Stimulated activated CD4-positive, alpha-beta T cell treated with anti-CD3 and anti-CD28 coated beads, TNF-alpha, amount 100 ng/mL, for 24 hours (primary cell): ENCODE measurements around the gene ELP4.

ENCODE experiments used
- DNase-seq, 3 experiments: peaks; one replicate each; pipeline ENCODE4 v3.0.0-alpha.2; 2020; ENCODE audit warnings: low read depth in 3 of 3

Gene ELP4

DNA sequence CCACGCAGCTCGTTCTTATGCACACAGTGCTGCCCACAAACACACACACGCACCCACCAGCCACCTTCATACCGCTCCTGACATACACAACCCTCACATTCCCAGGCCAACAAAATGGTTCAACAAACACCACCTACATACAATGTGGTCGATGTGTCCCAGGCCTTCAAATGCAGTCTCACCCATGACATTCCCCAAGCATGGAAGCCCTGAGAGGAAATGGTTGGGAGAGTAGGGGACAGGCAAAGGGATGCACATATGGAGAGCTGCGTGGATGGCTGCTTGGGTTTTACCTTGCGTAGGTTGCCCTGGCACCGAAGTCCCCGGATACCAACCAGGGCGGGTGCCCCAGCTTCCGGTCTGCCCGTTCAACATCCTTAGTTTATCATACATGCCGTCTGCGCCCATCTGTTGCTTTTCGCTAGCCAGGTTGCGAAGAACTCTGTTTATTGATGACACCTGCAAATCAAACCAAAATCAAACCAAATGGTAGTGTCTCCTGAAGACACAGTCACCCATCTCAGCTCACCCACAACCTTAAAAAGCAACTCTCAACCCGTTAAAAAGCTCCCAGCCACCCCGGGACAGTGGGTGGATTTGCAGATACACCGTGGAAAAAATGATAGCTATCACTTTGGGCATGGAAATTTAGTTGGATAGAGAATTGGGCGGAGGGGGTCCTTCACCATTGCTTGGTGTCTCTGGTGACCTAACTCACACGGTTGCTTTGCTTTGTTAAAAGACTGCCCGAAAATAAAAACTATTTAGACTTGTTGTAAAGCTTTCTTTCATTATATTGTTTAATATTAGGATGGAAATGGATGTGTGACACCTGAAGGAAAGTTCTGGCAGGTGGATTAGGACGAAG lies 291.1 kb downstream of the ELP4 start:
- no peak for DNase-seq

DNA sequence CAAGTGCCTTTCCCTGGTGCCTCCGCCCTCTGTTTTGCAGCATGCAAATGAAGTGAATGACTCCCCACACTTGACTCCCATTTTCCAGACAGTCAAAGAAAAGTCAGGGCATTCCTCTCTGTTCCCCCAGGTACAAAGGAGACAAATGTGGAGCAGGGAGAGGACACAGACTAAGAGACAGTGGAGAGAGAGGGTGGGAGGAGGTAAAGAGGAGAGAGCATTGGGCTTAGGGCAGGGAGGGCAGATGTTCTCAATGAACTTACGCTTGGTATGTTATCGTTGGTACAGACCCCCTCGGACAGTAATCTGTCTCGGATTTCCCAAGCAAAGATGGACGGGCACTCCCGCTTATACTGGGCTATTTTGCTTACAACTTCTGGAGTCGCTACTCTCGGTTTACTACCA lies 291.7 kb downstream of the ELP4 start:
- no peak for DNase-seq

DNA sequence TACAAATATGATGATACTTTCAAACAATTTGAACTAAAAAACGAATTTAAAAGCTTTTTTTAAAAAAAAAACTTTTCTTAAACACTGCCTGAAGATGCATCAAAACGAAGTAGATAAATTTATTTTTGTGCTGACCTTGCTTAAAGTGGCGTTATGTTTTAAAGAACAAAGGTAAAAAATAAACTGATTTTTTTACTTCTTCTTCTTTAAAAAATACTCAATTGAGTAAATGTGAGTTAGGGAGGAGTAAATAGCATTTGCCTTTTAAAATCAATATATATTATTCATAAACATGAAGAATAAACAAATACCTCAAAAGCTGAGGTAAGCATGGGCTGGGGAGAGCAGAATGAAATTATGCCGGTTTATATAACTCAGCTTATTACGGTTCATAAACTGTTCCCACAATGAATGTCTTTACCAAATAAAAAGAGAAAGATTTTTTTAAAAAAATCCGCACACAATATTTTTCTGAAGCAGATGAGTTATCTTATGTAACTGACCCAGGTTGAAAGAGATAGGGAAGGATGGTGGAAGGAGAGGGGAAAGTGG lies 292.5 kb downstream of the ELP4 start:
- DNase-seq, result no peak

DNA sequence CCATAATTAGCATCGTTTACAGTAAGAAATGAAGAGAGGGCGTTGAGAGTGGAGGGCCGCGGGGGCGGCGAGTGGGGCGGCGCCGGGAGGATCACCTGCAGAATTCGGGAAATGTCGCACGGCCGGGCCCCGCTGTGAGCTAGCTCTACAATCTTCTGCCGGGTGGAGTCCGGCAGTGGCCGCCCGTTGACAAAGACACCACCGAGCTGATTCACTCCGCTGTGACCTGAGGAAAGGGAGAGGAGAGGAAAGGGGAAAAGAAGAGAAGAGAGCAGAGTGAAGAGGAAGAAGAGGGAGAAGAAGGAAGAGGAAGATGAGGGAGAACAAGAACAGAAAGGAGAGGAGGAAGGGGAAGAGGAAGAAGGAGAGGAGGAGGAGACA lies 293.0 kb downstream of the ELP4 start:
- DNase-seq, result no peak

DNA sequence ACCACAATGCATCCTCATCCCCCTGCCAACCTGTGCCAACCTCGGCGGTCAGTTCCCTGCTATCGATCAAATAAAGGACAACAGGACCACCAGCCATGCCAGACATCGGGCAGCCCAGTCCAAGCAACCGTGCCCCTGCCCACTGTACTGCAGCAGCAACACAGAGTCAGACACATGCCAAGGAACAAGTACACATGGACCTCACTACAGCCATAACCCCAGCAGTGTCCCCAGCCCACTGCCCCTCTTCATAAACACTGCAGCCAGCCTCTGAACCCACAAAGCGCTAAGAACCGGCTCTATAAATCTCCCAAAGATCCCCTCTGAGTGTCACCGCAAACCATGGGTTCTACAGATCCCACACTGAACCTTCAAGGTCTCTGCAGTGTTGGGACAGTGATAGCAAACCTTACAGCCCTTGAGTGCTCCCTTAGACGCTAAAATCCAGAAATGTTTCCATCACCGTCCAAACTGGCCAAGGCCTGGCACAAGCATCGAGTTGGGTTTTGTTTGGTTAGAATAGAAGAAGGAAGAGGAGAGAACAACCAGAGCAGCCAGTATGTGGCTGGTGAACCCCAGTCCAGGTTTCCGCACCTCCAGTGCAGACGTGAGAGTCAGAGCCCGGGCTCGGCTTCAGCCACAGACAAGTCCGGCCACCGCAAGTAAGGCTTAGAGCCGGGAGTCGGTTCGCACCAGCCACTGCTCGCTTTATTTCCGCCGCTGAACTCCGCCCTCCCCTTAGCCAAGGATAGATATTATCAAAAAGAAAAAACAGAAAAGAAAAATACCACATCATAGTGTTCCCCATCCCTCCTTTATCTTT lies 293.6 kb downstream of the ELP4 start:
- DNase-seq, result no peak

DNA sequence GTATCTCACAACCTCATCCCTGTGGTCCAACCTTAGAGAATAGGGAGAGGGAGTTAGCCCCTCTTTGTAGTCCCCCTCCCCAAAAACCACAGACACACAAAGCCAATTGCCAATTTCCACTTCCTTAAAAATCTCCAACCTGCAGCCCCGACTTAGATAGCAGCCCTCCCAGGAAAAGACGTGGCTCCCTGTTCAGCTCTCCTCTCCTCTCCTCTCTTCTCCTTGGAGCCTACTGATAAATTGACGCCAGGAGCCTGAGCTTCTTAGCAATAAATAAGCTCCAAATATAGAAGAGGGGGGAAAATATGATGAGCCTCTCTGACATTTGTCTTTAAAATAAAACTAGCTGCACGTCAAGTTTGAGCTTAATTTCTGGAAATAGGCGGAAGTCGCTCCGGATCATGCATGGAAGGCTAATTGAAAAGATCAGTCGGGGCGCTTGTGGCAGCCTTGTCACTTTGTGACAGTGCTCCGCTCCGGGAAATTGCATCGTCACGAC lies 294.3 kb downstream of the ELP4 start:
- no peak for DNase-seq

DNA sequence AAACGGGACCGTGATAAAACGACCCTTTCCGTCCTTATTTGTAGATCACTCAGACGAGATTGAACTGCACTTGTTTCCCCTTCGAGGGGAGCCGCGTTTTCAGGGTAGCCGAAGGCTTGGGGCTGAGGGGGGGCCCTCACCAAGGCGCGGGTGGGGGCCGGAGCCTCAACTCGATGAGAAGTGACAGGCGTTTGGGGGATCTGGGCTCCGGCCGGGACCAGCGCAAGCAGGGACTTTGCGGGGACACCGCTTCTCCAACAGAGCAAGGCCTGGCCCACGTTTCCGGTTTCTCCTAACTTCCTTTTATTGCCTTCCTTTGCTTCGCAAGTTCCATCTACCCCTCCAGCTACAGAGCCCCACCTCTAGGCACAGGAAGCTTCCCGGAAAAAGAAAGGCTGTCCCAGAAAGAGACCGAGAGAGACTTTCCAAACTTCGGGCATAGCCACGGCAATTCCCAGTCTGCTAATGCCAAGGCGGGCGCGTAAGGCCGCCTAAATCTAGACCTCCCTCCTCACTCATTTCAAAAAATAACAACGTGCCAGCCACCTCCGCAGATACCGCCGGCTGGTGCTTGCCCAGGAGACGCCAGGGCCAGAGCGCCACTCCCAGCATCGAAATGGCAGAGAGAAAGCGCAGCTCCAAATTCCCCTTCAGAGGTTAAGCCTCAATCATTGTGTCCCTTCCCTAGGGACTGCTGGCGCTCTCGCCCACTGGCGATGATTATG lies 294.9 kb downstream of the ELP4 start:
- DNase-seq, result no peak

DNA sequence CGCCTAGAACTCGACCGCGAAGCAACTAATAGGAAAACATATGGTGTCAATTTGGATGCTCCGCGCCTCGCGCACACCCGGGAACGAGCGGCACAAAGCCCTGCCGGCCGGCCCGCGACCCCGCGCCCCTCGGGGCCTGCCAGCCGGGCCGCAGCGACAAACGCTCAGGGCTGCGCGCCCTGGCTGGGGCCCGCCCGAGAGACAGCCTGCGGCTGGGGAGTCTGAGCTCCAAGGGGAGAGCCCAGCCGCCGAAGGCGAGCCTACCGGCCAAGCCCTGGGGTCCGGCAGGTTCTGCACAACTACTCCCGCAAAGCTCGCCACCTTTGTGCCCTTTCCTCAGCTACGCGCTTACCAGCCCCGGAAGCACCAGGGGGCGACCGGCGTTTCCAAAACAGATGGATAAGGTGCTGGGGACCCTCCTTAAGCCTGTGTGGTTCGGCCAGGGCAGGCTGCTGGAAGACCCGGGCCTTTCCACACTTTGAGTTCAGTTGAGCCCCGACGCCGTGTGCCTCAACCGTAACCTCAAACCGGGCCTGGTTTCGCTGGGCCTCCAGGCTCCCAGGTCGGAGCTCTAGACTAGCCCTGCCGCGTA lies 295.6 kb downstream of the ELP4 start:
- no peak for DNase-seq

DNA sequence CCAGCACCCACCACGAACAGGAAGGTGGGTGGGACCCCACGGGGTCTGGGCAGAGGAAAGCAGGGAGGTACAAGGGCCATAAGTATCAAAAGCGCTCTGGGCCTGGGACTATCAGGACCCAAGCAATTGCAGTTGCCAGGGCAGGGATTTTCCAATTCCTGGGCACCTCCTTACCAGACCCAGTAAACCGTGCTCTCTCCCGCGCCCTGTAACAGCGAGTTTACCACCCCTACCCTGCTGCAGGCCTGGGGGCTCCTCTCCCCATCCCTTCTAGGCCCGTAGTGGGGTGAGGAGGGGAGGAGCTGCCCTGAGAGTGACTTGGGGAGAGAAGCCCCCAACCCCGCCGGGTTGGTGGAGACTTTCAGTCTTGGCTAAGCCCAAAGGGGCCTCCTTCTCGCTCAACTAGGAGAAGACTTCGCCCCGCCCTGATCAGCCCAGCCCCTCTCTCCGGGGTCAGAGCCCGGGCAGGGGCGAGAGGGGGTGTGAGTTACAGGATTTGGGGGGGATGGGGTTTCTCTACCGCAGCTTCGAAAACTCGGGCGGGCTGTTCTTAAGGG lies 296.1 kb downstream of the ELP4 start:
- no peak for DNase-seq

DNA sequence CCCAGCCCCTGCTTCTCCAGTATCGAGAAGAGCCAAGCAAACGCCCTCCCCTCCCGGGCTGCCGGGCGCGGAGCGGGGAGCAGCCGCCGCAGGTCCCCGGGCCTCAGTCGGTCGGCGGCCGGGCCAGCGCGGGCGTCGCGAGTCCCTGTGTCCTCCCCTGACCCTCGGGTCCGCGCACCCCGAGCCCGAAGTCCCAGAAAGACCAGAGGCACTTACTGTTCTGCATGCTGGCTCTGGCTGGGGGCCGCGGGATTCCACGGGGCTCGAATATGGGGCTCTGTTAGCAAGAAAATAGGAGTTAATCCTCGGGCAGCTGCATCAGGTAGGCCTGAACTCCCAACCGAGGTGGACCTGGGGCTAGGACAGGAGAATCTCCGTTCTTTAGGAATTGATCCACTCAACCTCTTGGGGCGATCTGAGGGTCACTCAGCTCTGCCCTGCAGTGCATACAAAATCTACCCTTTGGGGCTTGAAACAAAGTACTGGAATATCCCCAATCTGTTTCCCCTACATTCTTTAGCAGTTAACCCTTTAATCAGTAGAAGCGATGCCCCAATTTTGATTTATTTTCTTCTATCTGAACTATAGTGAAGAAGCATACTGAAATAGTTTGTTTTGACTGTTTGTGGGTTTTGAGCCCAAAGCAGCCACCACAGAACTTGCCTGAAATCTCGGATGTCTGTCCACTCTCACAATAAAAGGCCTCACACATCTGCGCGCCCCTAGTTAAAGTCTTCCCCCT lies 296.8 kb downstream of the ELP4 start:
- DNase-seq, result no peak

DNA sequence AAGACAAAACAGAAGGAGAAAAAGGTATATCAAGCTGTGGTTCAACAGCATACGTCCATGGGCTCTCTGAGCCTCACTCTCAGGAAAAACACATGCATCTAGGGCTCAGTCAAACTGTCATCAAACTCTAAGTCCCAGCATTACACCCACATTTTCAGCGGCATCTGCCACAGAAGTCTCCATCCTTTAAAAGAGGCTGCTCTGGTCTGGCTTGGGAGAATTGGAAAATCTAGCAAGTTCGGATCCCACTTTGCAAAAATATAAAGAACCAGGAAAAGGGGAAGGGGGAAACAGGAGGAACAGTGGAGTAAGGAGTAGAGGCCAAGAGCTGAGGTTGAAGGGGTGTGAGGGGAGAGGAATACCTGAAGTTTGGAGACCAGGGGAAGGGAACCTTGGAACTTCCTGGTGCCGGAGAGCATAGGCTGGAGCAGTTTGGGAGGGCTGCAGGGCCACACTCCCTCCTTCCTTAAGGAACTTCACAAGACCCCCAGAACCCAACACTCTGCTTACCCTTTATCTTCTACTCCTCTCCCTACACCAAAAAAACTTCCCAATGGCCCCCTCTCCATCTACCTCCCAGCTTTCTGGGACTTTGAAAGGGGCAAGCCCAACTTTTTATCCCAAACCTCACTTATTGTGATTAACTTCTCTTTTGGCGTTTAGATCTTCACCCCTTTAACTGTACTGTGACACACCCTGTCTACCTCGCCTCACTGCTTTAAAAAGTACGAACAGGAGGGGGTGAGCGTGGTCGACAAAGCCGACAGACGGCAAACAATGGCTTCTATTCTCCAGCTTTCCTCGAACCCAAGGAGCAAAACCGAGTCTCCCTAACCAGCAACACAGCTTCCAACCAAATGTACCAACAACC lies 297.6 kb downstream of the ELP4 start:
- no peak for DNase-seq

DNA sequence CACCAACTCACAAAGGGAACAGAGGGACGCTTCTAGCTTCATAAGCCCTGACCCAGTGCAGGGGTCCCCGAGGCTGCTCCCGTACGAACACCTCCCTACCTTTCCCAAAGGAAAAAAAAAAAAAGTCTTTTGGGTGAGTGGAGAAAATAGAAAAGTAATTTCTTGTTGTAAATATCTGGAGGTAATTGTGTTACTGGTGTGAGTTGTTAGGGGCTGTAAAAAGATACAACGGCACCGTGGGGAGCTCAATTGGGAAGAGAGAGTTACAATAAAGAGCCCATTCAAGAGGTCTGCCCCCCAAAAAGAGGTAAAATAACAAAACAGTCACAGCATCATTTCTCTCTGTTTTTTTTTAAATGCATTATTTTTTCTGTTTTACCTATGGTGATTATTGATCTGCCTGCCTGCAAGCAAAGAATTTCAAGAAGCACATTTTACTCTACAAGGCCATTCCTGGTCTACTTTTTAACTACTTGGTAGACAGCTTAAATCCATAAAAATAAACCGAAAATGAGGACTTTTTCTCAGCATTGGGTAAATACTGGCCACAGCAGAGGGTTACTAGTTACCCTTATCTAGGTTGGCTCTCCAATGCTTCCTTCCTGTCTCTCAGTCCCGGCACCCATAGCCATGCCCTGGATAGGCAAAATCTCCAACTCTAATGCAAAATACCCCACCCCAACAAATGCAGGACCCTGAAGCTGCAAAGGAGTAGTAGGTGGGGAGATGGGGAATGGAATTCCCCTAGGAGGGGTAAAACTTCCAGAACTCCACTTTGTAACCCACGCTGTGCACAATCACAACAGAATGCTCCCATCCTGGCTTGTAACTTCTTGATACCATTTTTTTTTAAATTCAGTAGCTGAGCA lies 298.5 kb downstream of the ELP4 start:
- DNase-seq, result no peak

DNA sequence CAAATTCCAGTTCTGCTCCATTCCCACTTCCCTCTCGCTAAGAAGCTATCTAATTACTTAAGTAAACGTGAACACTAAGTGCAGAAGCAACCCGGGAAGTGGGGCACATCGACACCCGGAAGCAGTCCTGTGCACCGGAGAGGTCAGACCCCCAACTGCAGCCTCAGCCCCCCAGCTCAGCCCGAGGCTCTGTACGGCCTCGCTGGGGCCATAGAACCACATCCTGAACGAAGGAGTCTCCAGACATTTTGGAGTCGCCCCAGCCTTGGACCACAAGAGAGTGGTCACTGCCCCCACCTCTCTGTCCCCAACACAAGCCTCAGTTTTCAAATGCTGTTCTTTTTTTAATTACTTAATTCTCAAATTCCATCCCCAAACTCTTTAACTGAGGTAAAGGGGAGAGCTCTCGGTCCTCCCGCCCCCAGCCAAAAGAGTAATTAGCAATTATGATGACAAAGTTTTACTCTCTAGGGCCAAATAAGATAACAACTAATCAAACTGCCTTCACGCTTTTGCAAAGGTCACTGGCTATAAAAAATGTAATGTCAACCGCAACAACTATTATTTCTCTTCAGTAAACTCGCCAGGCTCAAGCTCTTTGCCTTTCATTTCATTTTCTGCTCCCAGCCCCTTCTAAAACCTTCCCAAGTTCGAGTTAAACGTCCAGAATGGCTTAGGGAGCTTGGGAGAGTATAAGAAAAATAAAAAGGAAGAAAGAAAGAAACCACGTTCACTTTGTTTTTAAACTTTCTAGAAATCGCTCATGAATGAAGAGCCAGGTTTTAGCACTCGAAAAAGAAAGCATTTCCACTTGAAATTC lies 299.4 kb downstream of the ELP4 start:
- DNase-seq, result no peak

DNA sequence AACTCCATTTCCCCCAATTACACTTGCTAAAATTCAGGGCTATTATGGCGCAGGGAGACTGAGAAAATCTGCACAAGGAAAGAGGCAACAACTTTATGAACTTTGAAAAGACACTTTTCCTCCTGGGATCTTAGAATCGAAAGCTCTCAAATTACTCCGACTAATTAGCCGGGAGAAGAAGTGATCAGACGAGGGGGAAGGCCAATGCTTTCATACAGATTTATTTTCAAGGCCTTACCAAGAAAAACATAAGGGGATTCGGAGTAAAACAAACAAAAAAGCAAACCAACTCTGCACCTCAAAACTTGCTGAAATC lies 299.9 kb downstream of the ELP4 start:
- DNase-seq, result no peak

DNA sequence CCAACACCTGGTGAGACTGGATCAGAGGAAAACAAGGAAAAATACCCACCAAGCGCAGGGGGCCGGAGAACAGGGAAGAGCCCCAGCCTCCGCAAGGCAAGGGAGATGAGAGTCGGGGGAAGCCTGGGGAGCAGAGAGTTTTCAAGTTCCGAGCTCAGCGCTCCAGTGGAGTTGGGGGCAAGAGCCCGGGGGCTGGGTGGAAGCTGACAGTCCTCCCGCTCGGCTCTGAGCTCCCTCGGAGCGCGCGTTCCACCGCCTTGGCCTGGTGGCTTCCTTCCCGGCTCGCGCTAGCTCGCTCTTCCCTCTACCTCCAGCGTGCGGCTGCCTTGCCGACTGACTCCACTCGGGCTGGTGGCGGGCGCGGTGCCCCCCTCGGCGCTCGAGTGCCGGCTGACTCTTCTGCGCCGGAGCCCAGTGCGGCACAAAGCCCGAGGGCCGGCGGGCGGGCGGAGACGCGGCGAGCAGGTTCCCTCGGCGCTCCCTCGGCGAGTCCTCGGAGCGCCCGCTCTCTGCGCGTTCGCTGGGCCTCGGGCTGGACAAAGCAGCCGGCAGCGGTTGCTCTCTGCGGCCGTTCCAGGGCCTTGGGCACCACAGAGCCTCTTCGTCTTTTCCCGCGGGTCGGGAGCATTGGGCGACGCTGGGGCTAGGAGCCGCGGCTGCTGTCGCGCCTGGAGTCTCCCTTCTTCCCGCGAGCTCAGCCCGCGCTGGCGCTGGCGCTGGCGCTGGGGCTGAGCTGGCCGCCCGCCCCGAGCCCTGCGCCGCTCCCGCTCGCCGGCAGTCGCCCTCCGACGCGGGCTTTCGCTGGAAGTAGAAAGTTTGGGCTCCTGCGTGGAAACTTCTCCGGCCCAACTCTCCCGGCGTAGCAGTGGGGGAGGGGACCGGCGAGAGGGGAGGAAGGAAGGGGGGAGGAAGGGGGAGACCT lies 300.6 kb downstream of the ELP4 start:
- DNase-seq, result no peak

DNA sequence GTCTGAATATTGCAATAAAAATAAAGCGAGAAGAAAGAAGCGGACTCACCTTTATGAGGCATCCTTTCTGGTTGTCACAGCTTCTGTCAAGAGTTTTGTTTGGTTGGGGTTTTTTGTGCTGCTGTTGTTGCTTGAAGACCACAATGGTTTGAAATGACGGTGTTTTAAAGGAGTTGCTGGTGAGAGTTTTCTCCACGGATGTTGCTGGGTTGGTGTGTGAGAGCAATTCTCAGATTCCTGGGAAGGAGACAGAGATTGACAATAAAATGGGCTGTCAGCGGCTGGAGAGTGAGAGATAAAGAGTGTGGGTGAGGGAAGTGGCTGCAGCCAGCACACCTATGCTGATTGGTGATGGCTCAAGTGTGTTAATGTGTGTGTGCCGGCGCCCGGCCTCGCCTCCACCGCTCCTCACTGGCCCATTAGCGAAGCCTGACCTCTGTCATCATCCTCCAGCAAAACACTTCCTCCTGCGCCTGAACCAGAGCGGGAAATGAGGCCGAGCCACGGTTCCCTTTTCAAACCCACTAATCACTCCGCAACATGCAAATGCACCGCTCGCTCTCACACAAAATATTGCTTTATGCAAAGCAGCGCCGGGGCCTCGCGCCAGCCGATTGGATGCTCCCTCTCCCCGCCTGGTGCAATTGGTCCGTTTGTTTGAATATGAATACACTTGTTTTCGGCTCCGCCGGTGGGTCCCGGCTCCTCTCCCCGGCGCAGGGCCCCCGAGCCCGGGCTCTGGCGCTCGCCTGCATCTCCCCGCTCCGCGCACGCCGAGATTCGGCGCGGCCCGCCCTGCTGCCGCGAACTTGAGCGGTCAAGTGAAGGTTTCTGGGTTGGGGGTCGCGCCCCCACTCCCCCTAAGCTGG lies 301.4 kb downstream of the ELP4 start, which contains the start of gene PAX6:
Gene PAX6 (minus strand): TSS at position 544 of the 869 bp plus-strand sequence. CDS start 4,911 bp downstream, outside the sequence.
- DNase-seq, result peak in 1 of 3 experiments; percentile 39
